GM12891 (cell line): ENCODE measurements around the gene ZNF618.

ENCODE experiments used
- POLR2A ChIP-seq: IDR thresholded peaks from 2 replicates; pipeline ENCODE4 v1.6.1; 2011; ENCODE audit warnings: low read depth, low read length, control low read depth
- POLR2AphosphoS5 ChIP-seq: IDR thresholded peaks from 2 replicates; pipeline ENCODE4 v1.6.1; 2011; ENCODE audit warnings: low read depth, low read length, control low read depth
- SPI1 ChIP-seq: IDR thresholded peaks from 2 replicates; pipeline ENCODE4 v1.6.1; 2011; ENCODE audit warnings: low read depth, low read length, control low read depth
- TAF1 ChIP-seq: IDR thresholded peaks from 2 replicates; pipeline ENCODE4 v1.6.1; 2011; ENCODE audit warnings: low read depth, low read length, control low read depth

GRCh38 chr9:113886466-113886865 is 10.4 kb downstream of the ZNF618 start:
- TF ChIP-seq POLR2AphosphoS5 (no peak), POLR2A (no peak), TAF1 (no peak), SPI1 (no peak)
